RWPE1 (cell line): ENCODE measurements around the gene BEST4.

Source experiments
- CTCF ChIA-PET: fragments of 350-600 bp; sonication (Branson Sonifier 250); formaldehyde crosslinking; extraction: SDS; loops from one replicate; lab custom pipeline; 2021; lab: Yijun Ruan, JAX
- POLR2A ChIA-PET: fragments of 400-600 bp; formaldehyde crosslinking; extraction: SDS; loops from one replicate; lab custom pipeline; 2020; ENCODE audit warnings: antibody characterized with exemption; ENCODE audit not compliant: low non-redundant PET; lab: Yijun Ruan, JAX
- DNase-seq: peaks from one replicate; pipeline ENCODE4 v3.0.0; 2012; ENCODE audit warnings: low spot score
- H3K27ac ChIP-seq: fragments of 450-650 bp; 2 replicates; pipeline ENCODE4 v1.5.1; 2017
- CTCF ChIP-seq: fragments of 450-650 bp; conservative IDR thresholded peaks from 2 replicates; pipeline ENCODE4 v1.5.1; 2017; ENCODE audit warnings: low read depth, mild to moderate bottlenecking

BEST4 gene

GRCh38 chr1:44785501-44786137 is 2.4 kb downstream of the BEST4 start:
- no peak for TF ChIP-seq CTCF
- POLR2A ChIA-PET: no interaction called here
- H3K27ac ChIP-seq: no peak overlapping the region
- no peak for DNase-seq
- CTCF ChIA-PET: interaction anchor here (0.7 kb wide), 1 partner anchor 127 kb away, joined by 3 read pairs; no protein-coding TSS in a partner anchor

DNA sequence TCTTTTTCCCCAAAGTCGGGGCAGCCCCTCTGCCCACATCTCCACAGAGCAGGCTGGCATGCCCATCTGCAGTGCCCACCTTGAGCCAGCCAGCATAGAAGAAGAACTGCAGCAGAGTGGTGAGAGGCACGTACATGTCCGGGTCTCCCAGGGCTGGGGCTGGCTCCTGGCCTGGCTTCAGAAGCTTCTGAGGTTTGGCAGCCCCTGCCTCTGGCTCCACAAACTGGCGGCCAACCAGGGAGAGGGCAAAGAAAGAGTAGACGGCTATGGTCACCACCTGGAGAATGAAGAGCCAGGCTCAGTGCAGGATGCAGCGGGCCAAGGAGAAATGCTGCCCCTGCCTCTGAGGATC is 3.0 kb downstream of the BEST4 start:
- POLR2A ChIA-PET: no interaction called here

GRCh38 chr1:44784094-44785028 is 3.6 kb downstream of the BEST4 start:
- ChIA-PET CTCF (interaction anchor here (0.6 kb wide), 1 partner anchor 199 kb away, joined by 3 read pairs; no protein-coding TSS in a partner anchor), POLR2A (no interaction called here)
- DNase-seq: no peak
- no peak for TF ChIP-seq CTCF
- peak overlapping the region; percentile 19; the same call in 1 of the 2 replicates for H3K27ac ChIP-seq

More for the DNA sequence above, 3.0 kb downstream of the BEST4 start:
- no peak for TF ChIP-seq CTCF
- CTCF ChIA-PET: interaction anchor here (0.7 kb wide), 1 partner anchor 126 kb away, joined by 3 read pairs; no protein-coding TSS in a partner anchor
- no peak overlapping the region for H3K27ac ChIP-seq
- DNase-seq: no peak

DNA sequence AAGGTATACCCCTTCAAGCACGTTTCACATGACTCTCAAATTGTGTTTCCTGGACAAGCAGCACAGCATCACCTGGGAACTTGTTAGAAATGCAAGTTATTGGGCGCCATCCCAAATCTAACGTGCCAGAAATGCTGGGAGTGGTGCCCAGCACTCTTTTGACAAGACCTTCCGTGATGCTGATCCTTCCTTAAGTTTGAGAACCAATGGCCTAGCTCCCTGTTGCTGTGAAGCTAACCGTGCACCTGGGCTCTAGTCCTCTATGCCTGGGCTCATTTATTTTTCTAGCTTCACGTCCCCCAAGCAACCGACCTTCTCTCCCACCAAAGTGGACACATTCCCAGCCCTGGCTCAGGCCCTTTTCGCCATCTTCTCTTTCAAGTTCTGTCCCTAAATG is 4.3 kb downstream of the BEST4 start:
- DNase-seq: no peak

GRCh38 chr1:44780583-44781121 is 7.3 kb downstream of the BEST4 start:
- peak overlapping the region; percentile 59 for H3K27ac ChIP-seq
- DNase-seq: no peak
- ChIA-PET POLR2A (interaction anchor here (0.6 kb wide), 1 partner anchor 720 kb away, joined by 10 read pairs; no protein-coding TSS in a partner anchor), CTCF (interaction anchor here (1.2 kb wide), 1 partner anchor 28 kb away, joined by 4 read pairs; the partner anchor contains the start of gene BTBD19)
- TF ChIP-seq CTCF: no peak

More for the DNA sequence above, 4.3 kb downstream of the BEST4 start:
- TF ChIP-seq CTCF: no peak
- ChIA-PET CTCF (interaction anchor here (0.8 kb wide), 1 partner anchor 9 kb away, joined by 3 read pairs; no protein-coding TSS in a partner anchor), POLR2A (no interaction called here)
- H3K27ac ChIP-seq: peak overlapping the region; percentile 19; the same call in 1 of the 2 replicates
